ENCODE results near the gene CERT1.
A peak's percentile ranks its signal among the peaks of the same experiment; 100 is the strongest.
"Not testable (repeated sequence)": the region's sequence is repeated elsewhere in the genome, so short reads cannot be mapped to it uniquely, and the experiment has no call there.

Gene CERT1

DNA sequence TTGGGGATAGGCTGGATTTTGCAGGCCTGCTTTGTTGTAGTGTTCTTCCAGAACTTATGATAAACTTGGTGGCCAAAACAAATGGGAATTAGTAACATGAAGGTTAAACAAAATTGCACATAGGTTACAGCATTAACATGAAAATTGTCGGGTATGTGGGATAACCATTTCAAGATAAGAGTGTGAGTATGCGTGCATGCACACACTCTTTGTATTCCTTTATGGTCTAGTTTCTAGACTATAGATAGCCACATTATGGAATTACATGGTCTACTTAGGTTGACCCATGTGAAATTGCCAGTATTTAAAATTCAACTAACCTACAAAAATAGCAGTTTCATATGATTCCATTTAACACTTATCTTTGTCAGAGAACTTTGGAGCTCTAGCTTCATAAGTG lies 173.0 kb downstream of the CERT1 start:
- no peak for DNase-seq

DNA sequence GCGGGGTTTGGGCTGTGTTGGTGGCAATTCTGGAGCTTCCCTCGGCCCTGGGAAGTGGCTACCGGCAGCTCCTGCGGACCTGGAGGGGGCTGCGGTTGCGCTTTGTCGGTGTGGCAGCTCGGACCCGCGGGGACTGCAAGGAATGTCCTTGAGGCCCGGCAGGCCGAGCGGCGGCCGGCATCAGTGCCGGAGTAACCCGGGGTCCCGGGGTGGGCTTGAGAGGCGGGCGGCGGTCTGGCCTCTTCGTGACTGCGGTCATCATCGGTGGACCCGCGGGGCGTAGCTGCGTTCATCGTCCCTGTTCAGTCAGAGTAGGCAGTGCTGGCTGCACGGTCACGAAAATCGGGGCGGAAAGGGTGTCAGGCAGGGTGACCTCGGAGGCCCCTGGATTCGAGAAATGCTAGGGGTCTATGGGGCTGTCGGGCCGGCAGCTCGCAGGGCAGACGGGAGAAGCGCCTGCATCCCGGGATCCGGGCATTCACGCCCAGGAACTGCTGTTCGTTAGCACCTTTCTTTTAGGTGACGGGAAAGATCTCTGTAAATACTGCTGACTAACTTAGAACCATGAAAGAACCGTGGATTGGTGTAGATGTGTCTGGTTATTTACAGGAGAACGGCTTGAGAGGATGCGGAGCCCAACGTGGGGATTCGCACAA lies 173.9 kb downstream of the CERT1 start:
- peak in 3 of 4 experiments; percentile 29 to 47 (median 30) for DNase-seq

DNA sequence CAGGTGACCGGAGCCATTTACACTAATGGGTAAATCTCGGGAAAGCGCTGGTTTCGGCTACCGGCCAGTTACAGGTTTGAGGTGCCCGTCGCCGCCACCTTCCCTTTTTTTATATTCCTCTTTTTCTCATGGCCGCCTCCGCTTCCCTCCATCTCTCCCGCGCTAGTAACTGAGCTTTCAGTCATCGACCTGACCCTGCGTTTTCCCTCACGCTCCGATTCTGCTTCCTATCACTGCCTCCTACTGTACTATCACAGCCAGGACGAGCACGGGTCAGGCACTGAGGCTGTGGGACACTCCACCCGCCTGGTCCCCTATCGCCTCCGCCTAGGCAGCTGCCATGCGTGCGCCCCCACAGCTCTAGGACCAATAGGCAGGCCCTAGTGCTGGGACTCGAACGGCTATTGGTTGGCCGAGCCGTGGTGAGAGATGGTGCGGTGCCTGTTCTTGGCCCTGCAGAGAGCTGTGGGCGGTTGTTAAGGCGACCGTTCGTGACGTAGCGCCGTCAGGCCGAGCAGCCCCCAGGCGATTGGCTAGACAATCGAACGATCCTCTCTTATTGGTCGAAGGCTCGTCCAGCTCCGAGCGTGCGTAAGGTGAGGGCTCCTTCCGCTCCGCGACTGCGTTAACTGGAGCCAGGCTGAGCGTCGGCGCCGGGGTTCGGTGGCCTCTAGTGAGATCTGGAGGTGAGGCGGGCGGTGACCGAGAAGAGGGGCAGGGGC lies 174.7 kb downstream of the CERT1 start, which contains the start of gene HMGCR:
Gene HMGCR (plus strand): TSS at position 606 of the 722 bp plus-strand sequence. CDS start 5,386 bp downstream, outside the sequence.
- peak; percentile 86 to 94 (median 92) for DNase-seq

DNA sequence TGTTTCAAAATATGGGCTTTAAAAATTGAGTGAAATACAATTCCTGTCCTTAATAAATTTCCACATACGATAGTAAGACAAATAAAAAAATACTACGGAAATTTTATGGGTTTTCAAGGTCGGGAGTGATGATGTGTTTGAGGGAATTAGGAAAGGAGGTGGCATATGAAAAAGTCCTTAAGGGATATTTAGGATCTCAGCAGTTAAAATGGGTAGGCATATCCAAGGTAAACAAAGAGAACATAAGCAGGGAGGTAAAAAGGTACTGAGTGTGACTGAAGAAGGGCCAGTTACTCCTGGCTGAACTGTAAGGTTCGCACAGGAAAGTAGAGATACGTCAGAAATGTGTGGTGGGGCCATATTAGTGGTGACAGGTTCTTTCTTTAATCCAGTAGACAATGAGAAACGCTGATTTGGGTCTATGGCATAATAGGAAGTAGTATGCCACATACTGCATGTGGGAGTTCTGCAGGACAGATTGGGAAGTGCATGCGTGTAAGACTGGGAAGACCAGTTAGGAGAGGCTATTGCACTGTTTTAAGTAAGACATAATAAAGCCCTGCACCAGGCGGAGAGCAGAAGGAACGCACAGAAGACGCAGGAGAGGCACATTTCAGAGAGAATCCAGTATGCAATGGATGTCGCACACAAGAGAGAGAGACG lies 175.3 kb downstream of the CERT1 start:
- DNase-seq = no peak

DNA sequence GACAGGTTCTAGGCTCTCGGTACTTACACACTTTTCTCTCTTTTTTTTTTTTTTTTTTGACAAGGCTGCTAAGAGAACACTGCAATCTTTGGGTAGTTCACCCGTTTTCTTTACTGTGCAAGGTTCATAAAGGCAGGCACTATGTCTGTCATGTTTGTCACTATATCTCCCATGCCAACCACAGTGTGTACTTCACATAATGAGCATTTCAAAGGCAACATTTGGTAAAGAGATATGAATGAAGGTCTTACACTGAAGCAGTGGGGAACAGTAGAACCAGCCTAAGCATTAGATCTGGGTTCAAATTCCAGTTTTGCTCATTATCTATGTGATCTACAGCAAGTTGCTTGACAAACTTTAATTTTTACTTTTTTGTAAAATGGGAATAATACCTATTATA lies 175.9 kb downstream of the CERT1 start:
- no peak for DNase-seq

DNA sequence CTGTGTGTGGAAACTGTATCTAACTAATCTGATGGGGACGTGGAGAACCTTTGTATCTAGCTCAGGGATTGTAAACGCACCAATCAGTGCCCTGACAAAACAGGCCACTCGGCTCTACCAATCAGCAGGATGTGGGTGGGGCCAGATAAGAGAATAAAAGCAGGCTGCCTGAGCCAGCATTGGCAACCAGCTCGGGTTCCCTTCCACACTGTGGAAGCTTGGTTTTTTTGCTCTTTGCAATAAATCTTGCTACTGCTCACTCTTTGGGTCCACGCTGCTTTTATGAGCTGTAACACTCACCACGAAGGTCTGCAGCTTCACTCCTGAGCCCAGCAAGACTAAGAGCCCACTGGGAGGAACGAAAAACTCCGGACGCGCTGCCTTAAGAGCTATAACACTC lies 177.0 kb downstream of the CERT1 start:
- not testable (repeated sequence) for DNase-seq

DNA sequence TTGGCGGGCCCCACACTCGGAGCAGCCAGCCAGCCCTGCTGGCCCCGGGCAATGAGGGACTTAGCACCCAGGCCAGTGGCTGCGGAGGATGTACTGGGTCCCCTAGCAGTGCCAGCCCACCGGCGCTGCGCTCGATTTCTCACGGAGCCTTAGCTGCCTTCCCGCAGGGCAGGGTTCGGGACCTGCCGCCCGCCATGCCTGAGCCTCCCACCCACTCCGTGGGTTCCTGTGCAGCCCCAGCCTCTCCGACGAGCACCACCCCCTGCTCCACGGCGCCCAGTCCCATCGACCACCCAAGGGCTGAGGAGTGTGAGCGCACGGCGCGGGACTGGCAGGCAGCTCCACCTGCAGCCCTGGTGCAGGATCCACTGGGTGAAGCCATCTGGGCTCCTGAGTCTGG lies 177.7 kb downstream of the CERT1 start:
- DNase-seq = not testable (repeated sequence)

DNA sequence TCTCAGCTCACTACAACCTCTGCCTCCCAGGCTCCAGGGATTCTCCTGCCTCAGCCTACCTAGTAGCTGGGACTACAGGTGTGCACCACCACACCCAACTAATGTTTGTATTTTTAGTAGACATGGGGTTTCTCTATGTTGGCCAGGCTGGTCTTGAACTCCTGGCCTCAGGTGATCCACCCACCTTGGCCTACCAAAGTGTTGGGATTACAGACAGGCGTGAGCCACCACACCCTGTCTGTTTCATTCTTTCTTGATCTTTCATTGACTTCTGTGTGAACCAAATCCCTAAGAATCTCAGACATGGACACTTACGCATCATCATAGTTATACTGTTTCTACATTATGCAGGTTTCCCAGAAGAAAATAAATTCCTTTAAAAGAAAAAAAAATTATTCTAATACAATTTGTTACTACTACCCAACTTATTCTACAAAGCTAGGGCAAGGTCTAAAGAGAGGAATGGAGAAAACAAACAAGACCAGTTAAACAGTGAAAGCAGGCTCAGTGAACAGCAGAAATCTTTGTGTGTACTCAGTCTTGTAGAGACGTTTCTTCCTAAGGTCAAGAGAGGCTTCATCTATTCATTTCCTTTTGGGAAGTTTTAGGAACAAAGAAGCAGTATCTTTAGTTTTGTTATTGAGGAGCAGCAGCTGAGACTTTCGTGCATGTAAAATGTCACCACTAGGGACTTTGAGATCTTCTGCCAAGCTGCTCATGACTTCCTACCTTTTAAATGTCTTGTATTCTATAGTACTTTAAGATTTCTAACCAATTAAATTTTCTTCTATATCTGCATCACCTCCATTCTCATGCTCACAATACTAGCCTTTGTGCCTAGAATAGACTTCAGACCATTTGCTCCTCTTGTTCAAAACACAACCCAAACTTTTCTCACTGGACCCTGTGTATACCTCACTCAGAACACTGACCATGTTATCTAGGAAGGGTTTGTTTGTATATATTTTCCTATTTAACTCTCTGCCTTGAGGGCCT lies 180.0 kb downstream of the CERT1 start:
- DNase-seq = no peak

DNA sequence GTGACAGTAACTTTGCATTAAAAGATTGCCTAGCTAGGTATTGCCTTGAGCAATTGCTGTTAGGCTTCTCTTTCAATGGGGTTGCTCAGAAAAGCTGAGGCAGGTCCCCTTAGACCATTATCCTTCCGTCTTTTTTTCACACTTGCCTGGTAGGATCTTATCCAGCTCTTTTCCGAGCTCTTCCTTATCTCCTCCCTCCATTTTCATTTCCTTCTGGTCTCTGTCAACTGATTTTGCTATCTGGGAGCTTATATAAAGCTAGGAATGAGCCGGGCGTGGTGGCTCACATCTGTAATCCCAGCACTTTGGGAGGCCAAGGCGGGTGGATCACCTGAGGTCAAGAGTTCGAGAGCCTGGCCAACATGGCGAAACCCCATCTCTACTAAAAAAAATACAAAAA lies 181.0 kb downstream of the CERT1 start:
- DNase-seq = no peak
